Activated CD8-positive, alpha-beta memory T cell treated with anti-CD3 and anti-CD28 coated beads, Interleukin-2, amount 50 U/mL, for 4 hours (primary cell): ENCODE results near the gene PGK2.
"Not testable (repeated sequence)": the region's sequence is repeated elsewhere in the genome, so short reads cannot be mapped to it uniquely, and the experiment has no call there.

Experiments used
- DNase-seq: peaks from one replicate; pipeline ENCODE4 v3.0.0-alpha.2; 2020

Gene PGK2

DNA sequence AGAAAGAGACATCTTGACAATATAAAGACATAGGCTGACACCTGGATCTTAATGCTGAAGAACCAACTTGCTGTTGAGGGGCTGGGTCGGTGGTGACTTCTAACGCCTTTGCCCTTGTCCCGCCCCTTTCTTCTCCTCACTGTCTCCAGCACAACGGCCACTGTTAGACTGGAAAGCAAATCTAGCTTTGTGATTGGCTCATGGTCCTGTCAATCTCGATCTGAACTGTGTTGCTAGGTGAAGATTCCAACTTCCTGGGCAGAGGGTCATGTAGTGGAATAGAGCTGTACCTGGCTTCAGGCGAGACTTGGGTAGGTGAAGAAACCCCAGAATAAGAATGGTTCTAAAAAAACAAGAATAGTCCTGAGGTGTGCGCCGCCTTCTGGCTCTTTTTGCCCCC, at the start of gene PGK2:
PGK2 (minus strand) TSS at position 110 of the 400 bp plus-strand sequence; CDS start at position 12, 98 bp downstream.
- DNase-seq: no peak

DNA sequence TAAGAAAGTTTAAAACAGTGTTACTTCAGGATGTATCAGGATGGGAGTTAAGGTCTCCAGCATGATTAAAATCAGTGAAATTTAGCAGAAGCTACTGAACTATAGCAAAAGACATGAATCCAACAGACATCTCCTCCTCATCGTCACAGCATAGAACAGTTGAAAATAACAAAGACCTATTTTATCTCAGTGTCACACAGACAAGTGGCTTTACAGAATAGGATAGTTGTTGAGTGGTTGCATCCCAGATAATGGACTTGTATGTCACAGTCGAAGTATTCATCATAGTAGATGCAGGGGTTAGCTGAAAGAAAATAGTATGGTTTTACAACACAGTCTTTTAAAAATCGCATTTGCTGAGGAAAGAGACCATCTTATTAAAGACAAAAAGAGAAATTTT, 48.1 kb upstream of the PGK2 start:
- no peak for DNase-seq

DNA sequence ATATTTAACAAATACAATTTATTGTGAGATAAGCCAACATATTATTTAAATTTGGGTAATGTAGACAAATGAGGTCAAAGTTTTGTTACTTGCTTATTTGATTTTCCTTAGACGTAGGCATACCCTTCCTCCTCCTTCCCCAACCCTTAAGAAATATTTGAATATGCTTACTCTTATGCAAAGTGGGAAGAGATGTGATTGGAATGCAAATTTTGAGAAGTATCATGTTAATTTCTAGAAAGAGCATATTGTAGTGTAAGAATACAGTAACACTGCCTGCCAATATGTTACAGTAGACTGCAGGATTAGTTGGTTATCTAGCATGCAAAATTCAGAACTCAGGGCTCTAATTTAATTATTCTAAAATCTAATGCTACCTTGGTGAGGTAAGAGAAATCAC, 46.3 kb upstream of the PGK2 start:
- DNase-seq: no peak

DNA sequence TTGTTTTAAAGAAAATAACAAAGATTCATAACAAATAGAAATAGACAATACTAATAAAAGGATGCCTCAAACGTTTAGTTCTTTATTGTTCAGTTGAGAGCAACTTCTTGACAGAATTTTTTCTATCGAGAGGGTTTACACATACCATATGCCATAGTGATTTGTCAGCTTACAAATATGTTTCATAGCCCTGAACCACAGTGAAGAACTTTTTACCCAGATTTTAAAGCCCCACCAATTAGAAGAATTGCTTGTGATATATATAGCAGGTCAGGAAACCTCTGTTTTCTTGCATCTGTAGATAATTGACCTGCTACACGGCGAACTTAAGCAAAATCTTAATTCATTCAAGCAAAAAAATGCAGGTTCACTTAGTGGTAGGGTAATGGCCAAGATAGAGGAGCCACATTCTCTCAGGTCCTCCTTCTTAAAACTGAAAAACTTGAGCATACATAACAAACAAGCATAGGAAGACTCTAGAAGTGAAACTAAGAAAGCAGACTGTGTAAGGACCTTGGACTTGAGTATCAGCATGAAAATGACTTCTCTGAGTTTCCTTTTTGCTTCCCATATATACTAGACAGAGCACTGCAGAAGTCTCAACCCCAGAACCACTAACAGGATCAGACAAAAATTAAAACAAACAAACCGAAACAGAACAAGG, 39.8 kb upstream of the PGK2 start:
- no peak for DNase-seq

DNA sequence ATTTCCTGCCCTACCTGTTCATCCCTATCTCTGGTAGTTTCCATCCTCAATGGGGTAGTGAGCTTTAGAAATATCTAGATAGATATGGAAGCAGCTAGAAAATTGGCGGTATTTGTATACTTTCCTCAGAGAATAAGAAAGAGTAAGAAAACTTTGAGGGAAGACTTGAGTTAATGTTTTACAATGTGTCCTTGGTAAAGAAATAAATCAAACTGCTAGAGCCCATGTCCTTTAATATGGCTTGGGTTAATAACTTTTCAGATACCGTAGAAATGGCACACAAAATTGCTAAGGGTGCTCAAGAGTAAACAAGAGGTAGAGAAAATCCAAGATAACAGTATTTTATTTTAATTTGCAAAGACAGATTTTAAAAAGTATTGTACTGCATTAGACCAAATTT, 28.1 kb upstream of the PGK2 start:
- DNase-seq: no peak

DNA sequence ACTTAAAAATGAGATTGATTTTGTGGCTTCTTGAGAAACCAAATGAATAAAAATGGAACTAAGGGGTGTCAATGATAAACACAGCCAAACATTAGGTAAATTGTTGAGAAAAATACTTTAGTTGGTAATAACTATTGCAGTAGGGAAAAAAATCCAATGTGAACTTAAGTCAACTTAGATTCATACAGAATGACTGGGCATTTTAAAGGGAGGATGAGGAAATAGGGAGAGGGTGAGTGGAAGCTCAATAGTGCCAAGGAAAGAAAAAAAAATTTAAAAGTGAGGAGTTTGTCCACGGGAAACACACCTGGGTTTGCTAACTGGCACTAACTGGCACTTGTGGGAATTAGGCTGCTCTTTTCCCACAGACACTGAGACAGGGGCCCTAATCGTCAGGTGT, 26.2 kb upstream of the PGK2 start:
- DNase-seq: no peak

DNA sequence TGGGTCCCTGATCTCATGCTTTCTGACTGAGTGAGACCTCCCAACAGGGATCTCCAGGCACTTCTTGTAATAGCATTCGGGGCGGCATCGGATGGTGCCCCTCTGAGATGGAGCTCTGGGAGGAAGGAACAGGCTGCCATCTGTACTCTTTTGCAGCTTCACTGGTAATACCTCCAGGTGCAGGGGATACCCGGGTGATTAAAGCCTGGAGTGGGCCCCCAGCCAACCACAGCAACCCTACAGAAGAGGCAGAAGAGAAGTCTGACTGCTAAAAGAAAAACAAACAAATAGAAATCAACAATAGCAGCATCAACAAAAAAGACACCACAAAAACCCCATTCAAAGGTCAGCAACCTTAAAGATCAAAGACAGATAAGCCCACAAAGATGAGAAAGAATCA, 19.1 kb upstream of the PGK2 start:
- no peak for DNase-seq

DNA sequence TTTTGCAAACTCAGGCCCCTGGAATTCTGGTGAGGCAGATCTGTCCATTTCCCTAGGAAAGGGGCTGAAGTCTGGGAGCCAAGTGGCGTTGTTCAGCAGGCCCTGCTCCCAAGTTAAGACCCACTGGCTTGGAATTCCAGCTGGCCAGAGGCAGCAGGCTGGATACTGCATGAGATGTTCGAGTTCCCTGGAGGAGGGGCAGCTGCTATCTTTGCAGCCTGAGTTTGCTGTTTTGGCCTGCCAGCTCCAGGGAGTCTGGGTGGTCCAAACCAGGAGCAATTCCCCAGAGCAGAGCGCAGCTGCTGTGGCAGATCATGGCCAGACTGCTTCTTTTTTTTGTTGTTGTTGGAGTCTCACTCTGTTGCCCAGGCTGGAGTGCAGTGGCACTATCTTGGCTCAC, 18.2 kb upstream of the PGK2 start:
- DNase-seq: no peak

DNA sequence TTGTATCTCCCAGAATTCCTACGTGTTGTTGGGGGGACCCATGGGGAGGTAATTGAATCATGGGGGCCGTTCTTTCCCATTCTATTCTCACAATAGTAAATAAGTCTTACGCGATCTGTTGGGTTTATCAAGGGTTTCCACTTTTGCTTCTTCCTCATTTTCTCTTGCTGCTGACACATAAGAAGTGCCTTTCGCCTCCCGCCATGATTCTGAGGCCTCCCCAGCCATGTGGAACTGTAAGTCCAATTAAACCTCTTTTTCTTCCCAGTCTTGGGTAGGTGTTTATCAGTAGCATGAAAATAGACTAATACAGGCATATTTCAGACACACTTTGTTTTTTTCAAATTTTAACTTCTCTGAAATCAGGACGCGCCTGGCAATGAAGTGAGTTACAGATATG, 14.4 kb upstream of the PGK2 start:
- no peak for DNase-seq

DNA sequence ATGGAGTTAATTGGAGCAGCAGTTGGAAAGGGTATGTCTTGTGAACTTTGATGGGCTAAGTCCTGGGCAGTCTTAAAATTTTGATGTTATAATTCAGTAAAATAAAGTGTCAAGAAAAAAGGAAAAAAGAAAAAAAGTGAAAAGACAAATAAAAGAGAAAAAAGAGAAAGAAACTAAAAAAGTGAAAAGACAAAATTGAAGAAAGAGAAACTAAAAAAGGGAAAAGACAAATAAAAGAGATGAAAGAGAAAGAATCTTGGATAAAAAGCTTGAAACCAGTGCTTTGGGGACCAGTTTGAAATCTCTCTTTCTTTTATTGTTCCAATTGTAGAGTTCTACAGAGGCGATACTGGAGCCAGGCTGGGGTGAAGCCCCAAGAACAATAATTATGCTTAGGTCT, 12.0 kb upstream of the PGK2 start:
- DNase-seq: no peak

DNA sequence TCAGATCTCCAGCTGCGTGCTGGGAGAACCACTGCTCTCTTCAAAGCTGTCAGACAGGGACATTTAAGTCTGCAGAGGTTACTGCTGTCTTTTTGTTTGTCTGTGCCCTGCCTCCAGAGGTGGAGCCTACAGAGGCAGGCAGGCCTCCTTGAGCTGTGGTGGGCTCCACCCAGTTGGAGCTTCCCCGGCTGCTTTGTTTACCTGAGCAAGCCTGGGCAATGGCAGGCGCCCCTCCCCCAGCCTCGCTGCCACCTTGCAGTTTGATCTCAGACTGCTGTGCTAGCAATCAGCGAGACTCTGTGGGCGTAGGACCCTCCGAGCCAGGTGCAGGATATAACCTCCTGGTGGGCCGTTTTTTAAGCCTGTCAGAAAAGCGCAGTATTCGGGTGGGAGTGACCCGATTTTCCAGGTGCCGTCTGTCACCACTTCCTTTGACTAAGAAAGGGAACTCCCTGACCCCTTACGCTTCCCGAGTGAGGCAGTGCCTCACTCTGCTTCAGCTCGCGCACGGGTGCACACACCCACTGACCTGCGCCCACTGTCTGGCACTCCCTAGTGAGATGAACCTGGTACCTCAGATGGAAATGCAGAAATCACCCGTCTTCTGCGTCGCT, 9.9 kb upstream of the PGK2 start:
- not testable (repeated sequence) for DNase-seq

DNA sequence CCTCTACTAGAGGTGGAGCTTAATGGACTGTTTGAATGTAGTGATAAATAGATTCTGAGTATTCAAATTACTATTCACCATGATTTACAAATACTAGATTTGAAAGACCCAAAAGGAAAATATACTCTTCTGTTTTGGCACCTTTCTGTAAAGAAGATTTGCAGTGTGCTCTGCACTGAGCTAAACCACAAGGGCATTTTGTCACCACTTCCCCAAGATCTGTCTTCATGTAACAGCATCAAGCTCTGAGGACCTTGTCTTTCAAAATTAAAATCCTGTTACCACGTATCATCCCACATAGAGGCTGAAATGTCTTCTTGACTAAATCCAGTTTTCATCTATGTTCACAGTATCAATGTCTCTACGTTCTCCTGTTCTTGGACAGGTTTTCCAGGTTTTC, 3.3 kb upstream of the PGK2 start:
- no peak for DNase-seq

DNA sequence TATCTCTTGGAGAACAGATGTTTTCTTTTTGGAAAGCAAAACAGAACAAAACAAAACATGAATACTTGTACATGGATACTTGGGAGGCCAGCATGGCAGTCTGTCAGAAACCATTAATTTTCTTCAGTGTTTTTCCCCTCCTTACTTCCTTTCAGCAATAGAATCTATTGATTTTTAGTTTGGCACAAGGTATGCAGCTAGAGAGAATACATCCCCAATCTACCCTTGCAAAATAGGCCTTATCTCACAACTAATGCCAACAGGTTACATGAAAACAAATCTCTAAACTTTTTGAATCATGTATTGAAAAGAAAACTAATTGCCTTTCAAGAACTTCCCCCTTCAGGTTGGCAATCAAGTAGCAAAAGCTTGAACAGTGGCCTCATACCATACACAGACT, 2.8 kb downstream of the PGK2 start:
- DNase-seq: no peak

DNA sequence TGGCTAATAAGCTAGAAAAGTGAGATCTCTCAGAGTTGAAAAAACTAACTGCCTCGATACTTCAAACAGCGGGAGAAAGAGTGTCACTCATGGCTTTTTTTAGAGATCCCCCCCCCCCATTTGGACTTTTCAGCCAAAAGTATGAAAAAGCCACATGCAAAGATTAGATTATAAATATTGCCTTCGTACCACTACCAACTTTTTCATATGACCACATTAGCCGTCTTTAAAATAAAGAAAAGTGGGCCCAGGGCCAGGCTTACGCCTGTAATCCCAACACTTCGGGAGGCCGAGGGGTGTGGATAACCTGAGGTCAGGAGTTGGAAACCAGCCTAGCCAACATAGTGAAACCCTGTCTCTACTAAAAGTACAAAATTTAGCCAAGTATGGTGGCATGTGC, 4.4 kb downstream of the PGK2 start:
- no peak for DNase-seq

DNA sequence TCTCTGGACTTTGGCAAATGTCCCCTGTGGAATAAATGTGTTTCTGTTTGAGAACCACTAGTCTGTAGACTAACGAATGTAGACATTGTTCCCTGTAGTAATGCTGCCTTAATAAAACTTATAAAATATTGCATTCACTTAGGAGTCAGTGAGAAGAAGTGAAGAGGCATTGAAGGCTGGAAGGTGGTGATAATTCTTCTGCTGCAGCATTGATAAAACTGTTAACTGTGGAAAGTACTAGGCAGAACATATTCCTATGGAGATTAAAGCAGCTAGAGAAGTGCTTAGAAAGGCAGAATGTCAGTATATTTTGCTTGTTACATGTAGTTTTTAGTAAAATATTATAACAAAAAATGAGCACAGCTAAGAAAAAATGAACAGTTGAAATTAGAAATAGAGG, 4.8 kb downstream of the PGK2 start:
- no peak for DNase-seq

DNA sequence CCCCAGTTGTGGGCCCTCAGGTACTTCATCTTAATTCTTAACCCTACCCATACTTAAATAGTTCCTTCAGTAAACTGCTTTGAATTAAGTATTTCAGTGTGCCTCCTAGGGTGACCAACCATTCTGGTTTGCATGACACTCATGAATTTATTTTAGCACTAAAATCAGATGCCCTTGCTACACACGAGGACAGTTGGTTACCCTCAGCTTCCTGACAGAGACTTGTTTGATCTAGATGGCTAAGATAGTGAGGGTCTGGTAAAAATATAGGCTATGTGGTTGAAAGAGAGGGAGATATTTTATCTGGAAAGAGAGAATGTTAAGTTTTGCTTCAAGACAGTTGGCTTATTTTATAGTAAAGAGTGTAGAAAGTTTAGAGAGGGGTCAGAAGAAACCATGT, 10.6 kb downstream of the PGK2 start:
- no peak for DNase-seq

DNA sequence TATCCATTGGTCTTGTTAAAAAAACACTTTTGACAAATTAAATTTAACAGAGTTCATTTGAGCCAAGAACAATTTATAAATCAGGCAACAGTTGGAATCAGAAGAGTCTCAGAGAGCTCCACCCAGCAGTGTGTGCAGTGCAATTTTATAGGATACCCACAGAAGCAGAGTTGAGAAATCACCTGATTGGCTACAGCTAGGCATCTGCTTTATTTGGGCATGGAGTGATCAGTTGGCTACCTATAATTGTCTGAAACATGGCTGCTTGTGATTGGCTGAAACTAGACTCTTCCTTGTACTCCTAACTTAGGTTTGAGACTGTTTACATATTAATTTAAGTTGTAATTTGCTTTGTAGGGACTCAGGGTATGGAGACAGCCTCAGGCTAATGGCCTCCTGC, 12.0 kb downstream of the PGK2 start:
- DNase-seq: no peak

DNA sequence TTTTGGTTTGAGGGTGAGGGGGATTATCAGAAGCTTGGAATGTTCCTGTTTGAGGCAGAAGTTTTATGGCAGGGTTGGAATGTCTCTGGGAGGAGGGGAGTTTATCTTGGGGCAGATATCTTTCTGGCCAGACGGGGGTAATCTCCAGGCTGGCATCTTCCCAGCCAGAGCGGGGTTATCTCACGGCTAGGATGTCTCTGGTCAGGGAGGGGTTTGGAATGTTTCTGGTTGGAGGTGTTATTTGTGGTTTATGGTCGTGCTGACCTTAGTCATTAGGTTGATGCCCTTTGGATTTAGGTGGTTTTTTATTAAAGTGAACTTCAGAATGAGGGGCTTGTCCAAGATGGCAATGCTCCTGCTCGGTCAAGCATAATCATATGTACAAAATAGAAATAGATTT, 14.8 kb downstream of the PGK2 start:
- no peak for DNase-seq

DNA sequence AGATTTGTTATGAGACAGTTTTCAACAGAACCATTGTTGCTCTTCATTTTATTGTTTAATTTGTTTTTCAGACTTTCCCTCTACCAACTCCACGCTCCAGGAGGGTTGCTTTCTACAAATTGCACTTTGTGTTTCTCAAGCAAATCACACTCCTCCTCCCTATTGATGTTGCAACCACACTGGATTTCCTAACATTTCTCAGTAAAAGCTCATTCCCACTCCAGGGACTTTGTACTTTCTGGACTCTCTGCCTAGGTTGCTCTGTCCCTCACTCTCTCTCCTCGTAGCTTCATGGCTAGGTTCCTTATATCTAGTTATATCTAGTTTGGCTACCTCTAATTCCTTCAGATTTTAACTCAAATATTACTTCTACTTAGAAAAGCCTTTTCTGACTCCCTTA, 20.3 kb downstream of the PGK2 start:
- no peak for DNase-seq

DNA sequence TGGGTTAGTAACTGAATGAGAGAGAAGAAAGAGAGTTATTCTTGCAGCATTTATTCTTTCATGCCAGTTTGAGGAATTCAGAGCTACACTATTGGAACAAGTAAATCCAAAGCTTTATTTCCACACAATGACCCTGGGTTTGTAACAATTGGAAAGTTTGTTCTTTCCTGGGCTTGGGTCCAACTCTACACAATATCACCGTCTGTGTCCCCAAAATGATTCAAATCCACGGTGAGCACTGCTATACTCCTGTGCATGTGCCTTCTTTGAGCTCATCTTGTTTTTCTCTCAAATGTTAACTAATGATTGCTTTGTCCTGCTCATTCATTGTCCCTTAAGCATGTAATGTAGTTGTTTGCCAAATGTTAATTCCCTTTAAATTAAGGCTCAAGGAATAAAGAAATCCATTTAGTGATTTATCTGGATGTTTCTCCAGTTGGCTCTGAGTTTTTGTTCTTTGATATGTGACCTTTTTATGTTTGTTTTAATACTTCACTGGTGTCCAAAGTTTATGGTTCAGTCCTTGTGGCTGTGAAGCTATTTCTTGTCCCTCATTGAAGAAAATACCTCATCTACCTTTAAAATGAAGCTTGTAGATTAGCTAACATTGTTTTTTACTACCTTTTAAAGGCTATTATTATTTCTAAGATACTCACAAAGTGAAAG, 22.4 kb downstream of the PGK2 start:
- no peak for DNase-seq

DNA sequence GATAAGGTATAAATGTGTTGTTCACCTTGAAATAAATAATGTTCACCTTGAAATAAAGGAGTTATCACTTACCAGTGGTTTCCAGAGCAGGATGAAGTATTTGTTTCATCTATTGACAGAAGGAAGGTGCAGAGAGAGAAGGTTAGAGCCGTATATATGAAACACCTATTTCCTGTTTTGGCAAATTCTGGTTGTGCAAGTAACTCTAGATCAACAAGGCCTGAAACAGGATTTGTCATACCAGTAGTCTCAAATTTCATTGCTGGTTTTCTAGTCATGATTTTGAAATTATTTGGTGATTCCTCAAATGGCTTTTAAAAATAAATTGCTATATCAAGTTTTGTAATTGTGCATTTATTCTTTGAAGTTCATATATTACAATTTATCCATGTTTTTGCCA, 42.8 kb downstream of the PGK2 start, which contains the start of gene CRISP3:
CRISP3 (minus strand) TSS at position 130 of the 400 bp plus-strand sequence; CDS start at position 109, 21 bp downstream.
- no peak for DNase-seq

DNA sequence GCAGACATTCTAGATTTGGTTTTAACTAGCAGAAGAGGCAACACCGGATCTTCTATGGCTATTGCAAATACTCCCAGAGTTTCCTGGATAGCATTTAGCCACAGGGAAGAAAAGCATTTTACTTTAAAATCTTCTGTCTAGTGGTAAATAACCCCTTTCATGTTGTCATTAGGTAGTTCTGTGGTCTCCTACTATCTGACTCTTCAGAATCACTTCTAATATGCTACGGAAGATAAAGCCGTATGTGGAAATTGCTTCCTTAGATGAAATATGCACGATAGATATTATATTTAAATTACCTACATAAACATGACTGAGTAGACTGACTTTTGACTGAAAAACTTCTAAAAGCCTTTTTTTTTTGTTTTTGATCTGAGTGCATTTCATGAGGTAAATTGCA, 43.7 kb downstream of the PGK2 start:
- no peak for DNase-seq

DNA sequence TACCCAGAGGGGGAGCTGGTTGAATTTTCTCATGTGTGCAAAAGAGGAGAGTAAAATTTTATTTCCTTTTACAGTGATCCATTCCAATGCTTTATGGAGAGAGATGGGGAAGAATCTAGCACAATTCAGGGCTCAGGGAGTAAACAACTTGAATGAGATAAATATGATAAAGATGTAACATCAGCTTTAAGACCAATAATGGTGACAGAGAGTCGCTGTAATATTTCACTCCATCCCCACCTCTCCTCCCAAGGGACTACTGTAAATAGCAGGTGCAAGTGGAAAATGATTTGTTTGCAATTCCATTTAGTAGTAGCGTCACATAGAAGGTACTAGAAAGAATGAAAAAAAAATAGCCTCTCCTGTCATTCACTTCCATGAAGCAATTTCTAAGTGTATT, 47.7 kb downstream of the PGK2 start:
- DNase-seq: no peak

DNA sequence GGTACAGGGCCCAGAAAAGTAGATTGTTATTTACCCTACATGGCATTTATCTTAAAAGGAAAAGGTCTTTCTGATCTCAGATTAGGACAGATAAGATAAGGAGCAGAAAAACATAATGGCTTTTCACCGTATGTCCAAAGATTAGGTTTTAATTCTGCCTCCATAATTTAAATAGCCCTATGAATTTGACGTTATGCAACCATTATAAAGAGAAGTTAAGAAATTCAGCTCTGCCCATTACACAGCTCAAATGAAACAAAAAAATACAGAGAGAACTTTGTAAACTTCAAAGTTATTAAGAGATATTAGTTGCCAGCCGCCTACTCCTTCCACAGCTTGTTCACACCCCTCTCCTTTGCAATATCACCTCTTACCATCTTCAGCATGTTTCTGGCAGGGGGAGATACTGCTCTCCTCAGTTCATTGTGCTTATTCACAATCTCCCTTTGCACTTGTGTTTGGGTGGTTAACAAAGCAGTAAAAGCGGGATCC, 51.0 kb downstream of the PGK2 start:
- no peak for DNase-seq
